Activated T-cell treated with anti-CD3 and anti-CD28 coated beads, Interleukin-2, amount 50 U/mL, for 72 hours (primary cell): Measurements from ENCODE around the gene GSDMA. TPM values are rescaled to one million over a fixed set of nuclear protein-coding genes. Genes with fewer than 3 reads are reported as not detected.

Experiments used
- ATAC-seq, 2 donors: fragments of 150-1000 bp; cut with Tn5 transposase; replicated peaks in 1 of 2; 2 replicates each; pipeline ENCODE4 v1.10.0; 2021; ENCODE audit warnings: moderate library complexity in 2 of 2, mild to moderate bottlenecking in 1 of 2
- DNase-seq, 2 donors: peaks; one replicate each; pipeline ENCODE4 v3.0.0; 2021 to 2022; ENCODE audit warnings: mixed read lengths in 1 of 2
- H3K27ac Mint-ChIP-seq: one replicate; pipeline ENCODE4 v1.8.0; 2022; ENCODE audit warnings: mild to moderate bottlenecking, moderate library complexity, mixed read lengths
- H3K27me3 Mint-ChIP-seq: one replicate; pipeline ENCODE4 v1.8.0; 2022; ENCODE audit warnings: low read depth, mixed read lengths
- H3K36me3 Mint-ChIP-seq, 2 donors: one replicate each; pipeline ENCODE4 v1.8.0; 2022; ENCODE audit warnings: mixed read lengths in 2 of 2, mild to moderate bottlenecking in 1 of 2; ENCODE audit not compliant: insufficient read depth in 2 of 2
- H3K4me1 Mint-ChIP-seq: one replicate; pipeline ENCODE4 v1.8.0; 2022; ENCODE audit warnings: low read depth, mixed read lengths
- H3K4me3 Mint-ChIP-seq, 2 donors: one replicate each; pipeline ENCODE4 v1.8.0; 2022; ENCODE audit warnings: mild to moderate bottlenecking in 2 of 2, mixed read lengths in 2 of 2, moderate library complexity in 2 of 2
- H3K9me3 Mint-ChIP-seq, 2 donors: one replicate each; pipeline ENCODE4 v1.8.0; 2022; ENCODE audit warnings: mixed read lengths in 2 of 2
- total RNA-seq, 2 donors: library from RNA; stranded (reverse); gene quantifications; one replicate each; pipeline ENCODE4 v1.2.3, GENCODE V29; 2022

GSDMA gene
- total RNA-seq, 2 donors from 2014 or later, result 2.1 to 4.6 TPM

DNA sequence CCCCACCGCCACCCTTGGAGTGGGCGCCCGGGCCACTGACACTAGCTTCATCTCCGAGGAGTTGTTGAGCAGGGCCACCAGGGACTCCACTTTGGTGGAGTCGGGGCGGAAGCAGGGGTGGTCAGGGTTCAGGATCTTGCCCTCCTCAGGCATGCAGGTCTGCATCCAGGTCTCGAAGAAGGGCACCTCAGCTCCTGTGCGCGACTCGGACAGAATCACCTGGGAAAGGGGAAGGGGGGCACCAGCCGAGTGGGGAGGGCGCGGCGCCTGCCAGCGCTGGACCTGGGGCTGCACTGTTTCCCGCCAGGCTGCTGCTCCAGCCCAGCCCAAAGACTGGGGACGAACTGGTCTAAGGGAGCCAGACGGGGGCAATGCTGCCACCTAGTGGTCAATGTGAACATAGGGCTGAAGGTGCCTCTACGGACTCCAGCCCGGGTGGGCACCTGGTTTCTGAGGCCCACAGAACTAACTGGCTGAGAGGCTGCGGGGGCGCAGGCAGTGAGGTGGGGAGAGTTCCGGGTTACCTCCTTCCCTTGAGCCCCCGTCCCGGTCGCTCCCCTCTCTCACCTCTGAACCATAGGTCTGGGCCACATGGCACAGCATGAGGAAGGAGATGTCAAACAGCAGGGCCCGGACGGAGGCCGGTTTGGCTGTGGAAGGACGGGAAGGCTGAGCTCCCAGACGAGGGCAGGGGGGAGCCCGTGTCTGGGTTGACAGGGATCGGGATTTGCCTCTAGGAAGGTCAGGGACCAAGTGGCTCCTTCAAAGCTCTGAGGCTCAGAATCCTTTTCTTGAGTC, 64.2 kb downstream of the GSDMA start:
- Mint-ChIP-seq H3K36me3 (peaks cover 10 to 24% of the 10 kb centered on the region in 2 donors), H3K9me3 (no peaks in the 10 kb centered on the region), H3K4me3 (no peak overlapping the region), H3K27ac (no peak overlapping the region), H3K4me1 (peaks cover 19% of the 10 kb centered on the region), H3K27me3 (no peaks in the 10 kb centered on the region)
- DNase-seq (peak; percentile 77 to 78), ATAC-seq (peak; percentile 87 to 88)

Other genes with a start within 250 kb of the GSDMA start
- gene MIEN1, start 232.5 kb upstream of the GSDMA start, total RNA-seq, result 10 to 100 TPM; 39.4 to 40.1 TPM
- 1 to 10 TPM; 3.5 to 6.0 TPM for gene GRB7, start 225.1 kb upstream of the GSDMA start, total RNA-seq
- 10 to 100 TPM; 70.7 to 78.9 TPM for gene IKZF3, start 98.7 kb upstream of the GSDMA start, total RNA-seq
- under 1 TPM; 0.36 to 0.81 TPM for gene ZPBP2, start 94.8 kb upstream of the GSDMA start, total RNA-seq
- 10 to 100 TPM; 57.0 to 58.0 TPM for gene GSDMB, start 44.4 kb upstream of the GSDMA start, total RNA-seq
- gene ORMDL3, start 35.4 kb upstream of the GSDMA start, total RNA-seq, result 100 to 1,000 TPM; 104 to 114 TPM
- not detected for gene LRRC3C, start 35.3 kb upstream of the GSDMA start, total RNA-seq
- gene PSMD3, start 17.8 kb downstream of the GSDMA start, total RNA-seq, result 100 to 1,000 TPM in 1 of 2 donors, 10 to 100 TPM in 1; 95.5 to 103 TPM
- not detected for gene CSF3, start 52.4 kb downstream of the GSDMA start, total RNA-seq
- gene MED24, start 91.4 kb downstream of the GSDMA start, total RNA-seq, result 10 to 100 TPM; 82.6 to 97.0 TPM
- 10 to 100 TPM; 12.2 to 14.7 TPM for gene THRA, start 100.0 kb downstream of the GSDMA start, total RNA-seq
- gene NR1D1, start 137.6 kb downstream of the GSDMA start, total RNA-seq, result 1 to 10 TPM; 4.5 to 6.3 TPM
- 100 to 1,000 TPM; 115 to 121 TPM for gene MSL1, start 159.0 kb downstream of the GSDMA start, total RNA-seq
- 100 to 1,000 TPM; 106 to 144 TPM for gene CASC3, start 177.5 kb downstream of the GSDMA start, total RNA-seq
- 1 to 10 TPM; 3.0 to 6.6 TPM for gene RAPGEFL1, start 214.5 kb downstream of the GSDMA start, total RNA-seq